HEK293 (cell line): ENCODE data around the gene AKAP6.

Experiments
- CTCF ChIA-PET: fragments of 350-600 bp; formaldehyde crosslinking; extraction: SDS; loops from one replicate; lab custom pipeline; 2021; ENCODE audit warnings: antibody characterized with exemption; lab: Yijun Ruan, JAX
- POLR2A ChIA-PET: fragments of 300-600 bp; formaldehyde crosslinking; extraction: SDS; loops from one replicate; lab custom pipeline; 2020; ENCODE audit warnings: antibody characterized with exemption, inconsistent platforms; lab: Yijun Ruan, JAX
- H3K27ac ChIP-seq: fragments of 200-500 bp; sonication (Bioruptor generic); 2 replicates; pipeline ENCODE4 v1.5.1; 2014; ENCODE audit warnings: low read depth, low read length, control low read depth, inconsistent platforms; ENCODE audit errors: extremely low read depth
- H3K36me3 ChIP-seq, 2 experiments: fragments of 200-500 bp in 1 of 2; sonication (Bioruptor generic) in 1 of 2; 1 replicate in 1 of 2; 2 replicates in 1 of 2; pipeline ENCODE4 v1.5.1; 2014 to 2017; ENCODE audit warnings: inconsistent platforms in 2 of 2, low read length in 2 of 2; ENCODE audit not compliant: control insufficient read depth in 2 of 2, insufficient read depth in 1 of 2
- H3K4me1 ChIP-seq: fragments of 200-500 bp; sonication (Bioruptor generic); 2 replicates; pipeline ENCODE4 v1.5.1; 2014; ENCODE audit warnings: mild to moderate bottlenecking, low read length, inconsistent platforms; ENCODE audit not compliant: control insufficient read depth, insufficient read depth
- H3K4me3 ChIP-seq: 2 replicates; pipeline ENCODE4 v1.5.1; 2011; ENCODE audit warnings: low read depth, mild to moderate bottlenecking, control low read depth, low read length, moderate library complexity
- H3K9me3 ChIP-seq: fragments of 200-500 bp; sonication (Bioruptor generic); 2 replicates; pipeline ENCODE4 v1.5.1; 2014; ENCODE audit warnings: low read depth, low read length, inconsistent platforms; ENCODE audit not compliant: control insufficient read depth, insufficient read depth
- KLF1 ChIP-seq: fragments of 450-650 bp; formaldehyde crosslinking; IDR thresholded peaks from 2 replicates; pipeline ENCODE4 v1.5.1; 2016; ENCODE audit warnings: missing biosample characterization, missing genetic modification characterization
- REPIN1 ChIP-seq: fragments of 450-650 bp; formaldehyde crosslinking; IDR thresholded peaks from 2 replicates; pipeline ENCODE4 v1.5.1; 2017; ENCODE audit warnings: missing biosample characterization, missing genetic modification characterization, low read depth
- SCRT2 ChIP-seq: fragments of 450-650 bp; formaldehyde crosslinking; IDR thresholded peaks from 2 replicates; pipeline ENCODE4 v1.5.1; 2016; ENCODE audit warnings: missing biosample characterization, missing genetic modification characterization
- SP7 ChIP-seq: fragments of 450-650 bp; formaldehyde crosslinking; IDR thresholded peaks from 2 replicates; pipeline ENCODE4 v1.5.1; 2016; ENCODE audit warnings: missing biosample characterization, missing genetic modification characterization
- TRIM28 ChIP-seq: IDR thresholded peaks from 2 replicates; pipeline ENCODE4 v1.6.1; 2011; ENCODE audit warnings: low read length, control low read depth, borderline replicate concordance
- YY1 ChIP-seq: fragments of 450-650 bp; formaldehyde crosslinking; IDR thresholded peaks from 2 replicates; pipeline ENCODE4 v1.5.1; 2018; ENCODE audit warnings: missing biosample characterization, missing genetic modification characterization
- ZBTB48 ChIP-seq: fragments of 450-650 bp; formaldehyde crosslinking; IDR thresholded peaks from 2 replicates; pipeline ENCODE4 v1.5.1; 2016; ENCODE audit warnings: missing biosample characterization, missing genetic modification characterization
- ZNF10 ChIP-seq: fragments of 450-650 bp; formaldehyde crosslinking; IDR thresholded peaks from 2 replicates; pipeline ENCODE4 v1.5.1; 2017; ENCODE audit warnings: missing biosample characterization, missing genetic modification characterization
- ZNF335 ChIP-seq: fragments of 450-650 bp; formaldehyde crosslinking; conservative IDR thresholded peaks from 2 replicates; pipeline ENCODE4 v1.5.1; 2016; ENCODE audit warnings: missing biosample characterization, missing genetic modification characterization
- ZNF473 ChIP-seq: fragments of 450-650 bp; formaldehyde crosslinking; IDR thresholded peaks from 2 replicates; pipeline ENCODE4 v1.5.1; 2017; ENCODE audit warnings: missing biosample characterization, missing genetic modification characterization
- ZNF548 ChIP-seq: fragments of 450-650 bp; formaldehyde crosslinking; IDR thresholded peaks from 2 replicates; pipeline ENCODE4 v1.5.1; 2016; ENCODE audit warnings: missing biosample characterization, missing genetic modification characterization
- TF ChIP-seq, protein P1 (sequence below): fragments of 450-650 bp; formaldehyde crosslinking; conservative IDR thresholded peaks from 2 replicates; pipeline ENCODE4 v1.5.1; 2016; ENCODE audit warnings: low read depth, missing biosample characterization, missing genetic modification characterization
- TF ChIP-seq, protein P2 (sequence below): fragments of 450-650 bp; formaldehyde crosslinking; IDR thresholded peaks from 2 replicates; pipeline ENCODE4 v1.5.1; 2017; ENCODE audit warnings: missing biosample characterization, missing genetic modification characterization
- TF ChIP-seq, protein P3 (sequence below): fragments of 450-650 bp; formaldehyde crosslinking; IDR thresholded peaks from 2 replicates; pipeline ENCODE4 v1.5.1; 2016; ENCODE audit warnings: missing biosample characterization, missing genetic modification characterization
- TF ChIP-seq, protein P4 (sequence below): fragments of 450-650 bp; formaldehyde crosslinking; IDR thresholded peaks from 2 replicates; pipeline ENCODE4 v1.5.0; 2017; ENCODE audit warnings: missing biosample characterization, missing genetic modification characterization, borderline replicate concordance
- TF ChIP-seq, protein P5 (sequence below): fragments of 450-650 bp; formaldehyde crosslinking; IDR thresholded peaks from 2 replicates; pipeline ENCODE4 v1.5.1; 2017; ENCODE audit warnings: missing biosample characterization, missing genetic modification characterization
- TF ChIP-seq, protein P6 (sequence below): fragments of 450-650 bp; formaldehyde crosslinking; IDR thresholded peaks from 2 replicates; pipeline ENCODE4 v1.5.1; 2016; ENCODE audit warnings: missing biosample characterization, missing genetic modification characterization

Gene AKAP6

DNA sequence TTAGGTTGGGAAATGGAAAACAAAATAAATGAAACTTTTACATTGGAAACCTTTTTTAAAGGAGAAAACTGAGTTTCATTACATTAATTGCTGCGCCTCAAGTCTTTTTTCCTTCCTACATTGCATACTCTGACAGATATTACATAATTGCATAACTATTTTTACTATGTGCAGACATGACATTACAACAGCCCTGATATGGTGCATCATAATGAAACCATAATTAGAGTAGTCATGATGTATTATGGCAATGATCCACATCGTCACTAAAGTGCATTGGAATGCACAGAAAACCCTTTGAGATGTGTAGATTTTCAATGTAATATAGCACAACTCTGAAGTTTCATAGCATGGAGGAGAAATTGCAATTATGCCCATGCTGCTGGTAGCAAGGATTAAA, 391.8 kb downstream of the AKAP6 start (continued):
- TF ChIP-seq, protein P1, sequence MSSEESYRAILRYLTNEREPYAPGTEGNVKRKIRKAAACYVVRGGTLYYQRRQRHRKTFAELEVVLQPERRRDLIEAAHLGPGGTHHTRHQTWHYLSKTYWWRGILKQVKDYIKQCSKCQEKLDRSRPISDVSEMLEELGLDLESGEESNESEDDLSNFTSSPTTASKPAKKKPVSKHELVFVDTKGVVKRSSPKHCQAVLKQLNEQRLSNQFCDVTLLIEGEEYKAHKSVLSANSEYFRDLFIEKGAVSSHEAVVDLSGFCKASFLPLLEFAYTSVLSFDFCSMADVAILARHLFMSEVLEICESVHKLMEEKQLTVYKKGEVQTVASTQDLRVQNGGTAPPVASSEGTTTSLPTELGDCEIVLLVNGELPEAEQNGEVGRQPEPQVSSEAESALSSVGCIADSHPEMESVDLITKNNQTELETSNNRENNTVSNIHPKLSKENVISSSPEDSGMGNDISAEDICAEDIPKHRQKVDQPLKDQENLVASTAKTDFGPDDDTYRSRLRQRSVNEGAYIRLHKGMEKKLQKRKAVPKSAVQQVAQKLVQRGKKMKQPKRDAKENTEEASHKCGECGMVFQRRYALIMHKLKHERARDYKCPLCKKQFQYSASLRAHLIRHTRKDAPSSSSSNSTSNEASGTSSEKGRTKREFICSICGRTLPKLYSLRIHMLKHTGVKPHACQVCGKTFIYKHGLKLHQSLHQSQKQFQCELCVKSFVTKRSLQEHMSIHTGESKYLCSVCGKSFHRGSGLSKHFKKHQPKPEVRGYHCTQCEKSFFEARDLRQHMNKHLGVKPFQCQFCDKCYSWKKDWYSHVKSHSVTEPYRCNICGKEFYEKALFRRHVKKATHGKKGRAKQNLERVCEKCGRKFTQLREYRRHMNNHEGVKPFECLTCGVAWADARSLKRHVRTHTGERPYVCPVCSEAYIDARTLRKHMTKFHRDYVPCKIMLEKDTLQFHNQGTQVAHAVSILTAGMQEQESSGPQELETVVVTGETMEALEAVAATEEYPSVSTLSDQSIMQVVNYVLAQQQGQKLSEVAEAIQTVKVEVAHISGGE (tag by site-specific recombination) = no peak
- TF ChIP-seq ZBTB48 (tag by site-specific recombination) (no peak), YY1 (tag by site-specific recombination) (no peak), ZNF335 (no peak), SCRT2 (tag by site-specific recombination) (no peak)
- TF ChIP-seq, all 188 proteins: peak for 0

DNA sequence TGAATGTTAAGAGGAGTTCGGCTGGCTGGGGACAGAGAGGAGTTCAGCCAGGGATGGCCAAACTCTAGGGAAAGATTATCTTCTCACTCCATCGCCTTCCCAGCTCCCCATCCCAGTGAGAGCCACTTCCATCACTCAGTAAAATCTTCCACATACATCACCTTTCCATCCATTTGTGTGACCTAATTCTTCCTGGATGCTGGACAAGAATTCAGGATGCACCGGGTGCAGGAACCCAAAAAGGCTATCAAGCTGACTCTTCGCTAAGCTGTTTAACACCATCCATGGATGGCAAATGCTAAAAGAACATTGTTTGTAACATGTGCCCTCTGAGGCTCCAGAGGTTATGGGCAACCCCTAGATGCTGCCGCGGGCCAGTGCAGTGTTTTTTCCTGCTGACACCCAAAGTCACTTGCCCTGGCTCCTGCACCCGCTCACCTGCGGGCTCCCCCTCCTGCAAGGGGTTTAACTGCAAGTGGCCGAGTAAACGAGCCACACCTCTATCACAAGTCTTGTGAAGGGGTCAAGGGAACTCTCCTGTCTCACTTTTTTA, 393.6 kb downstream of the AKAP6 start:
- no peak for TF ChIP-seq ZNF10 (tag by site-specific recombination)
- TF ChIP-seq KLF1 = no peak
- TF ChIP-seq, protein P2, sequence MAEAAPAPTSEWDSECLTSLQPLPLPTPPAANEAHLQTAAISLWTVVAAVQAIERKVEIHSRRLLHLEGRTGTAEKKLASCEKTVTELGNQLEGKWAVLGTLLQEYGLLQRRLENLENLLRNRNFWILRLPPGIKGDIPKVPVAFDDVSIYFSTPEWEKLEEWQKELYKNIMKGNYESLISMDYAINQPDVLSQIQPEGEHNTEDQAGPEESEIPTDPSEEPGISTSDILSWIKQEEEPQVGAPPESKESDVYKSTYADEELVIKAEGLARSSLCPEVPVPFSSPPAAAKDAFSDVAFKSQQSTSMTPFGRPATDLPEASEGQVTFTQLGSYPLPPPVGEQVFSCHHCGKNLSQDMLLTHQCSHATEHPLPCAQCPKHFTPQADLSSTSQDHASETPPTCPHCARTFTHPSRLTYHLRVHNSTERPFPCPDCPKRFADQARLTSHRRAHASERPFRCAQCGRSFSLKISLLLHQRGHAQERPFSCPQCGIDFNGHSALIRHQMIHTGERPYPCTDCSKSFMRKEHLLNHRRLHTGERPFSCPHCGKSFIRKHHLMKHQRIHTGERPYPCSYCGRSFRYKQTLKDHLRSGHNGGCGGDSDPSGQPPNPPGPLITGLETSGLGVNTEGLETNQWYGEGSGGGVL (tag by site-specific recombination) = no peak
- TF ChIP-seq REPIN1 (tag by site-specific recombination) = no peak
- no peak for TF ChIP-seq ZNF473
- TF ChIP-seq, protein P3, sequence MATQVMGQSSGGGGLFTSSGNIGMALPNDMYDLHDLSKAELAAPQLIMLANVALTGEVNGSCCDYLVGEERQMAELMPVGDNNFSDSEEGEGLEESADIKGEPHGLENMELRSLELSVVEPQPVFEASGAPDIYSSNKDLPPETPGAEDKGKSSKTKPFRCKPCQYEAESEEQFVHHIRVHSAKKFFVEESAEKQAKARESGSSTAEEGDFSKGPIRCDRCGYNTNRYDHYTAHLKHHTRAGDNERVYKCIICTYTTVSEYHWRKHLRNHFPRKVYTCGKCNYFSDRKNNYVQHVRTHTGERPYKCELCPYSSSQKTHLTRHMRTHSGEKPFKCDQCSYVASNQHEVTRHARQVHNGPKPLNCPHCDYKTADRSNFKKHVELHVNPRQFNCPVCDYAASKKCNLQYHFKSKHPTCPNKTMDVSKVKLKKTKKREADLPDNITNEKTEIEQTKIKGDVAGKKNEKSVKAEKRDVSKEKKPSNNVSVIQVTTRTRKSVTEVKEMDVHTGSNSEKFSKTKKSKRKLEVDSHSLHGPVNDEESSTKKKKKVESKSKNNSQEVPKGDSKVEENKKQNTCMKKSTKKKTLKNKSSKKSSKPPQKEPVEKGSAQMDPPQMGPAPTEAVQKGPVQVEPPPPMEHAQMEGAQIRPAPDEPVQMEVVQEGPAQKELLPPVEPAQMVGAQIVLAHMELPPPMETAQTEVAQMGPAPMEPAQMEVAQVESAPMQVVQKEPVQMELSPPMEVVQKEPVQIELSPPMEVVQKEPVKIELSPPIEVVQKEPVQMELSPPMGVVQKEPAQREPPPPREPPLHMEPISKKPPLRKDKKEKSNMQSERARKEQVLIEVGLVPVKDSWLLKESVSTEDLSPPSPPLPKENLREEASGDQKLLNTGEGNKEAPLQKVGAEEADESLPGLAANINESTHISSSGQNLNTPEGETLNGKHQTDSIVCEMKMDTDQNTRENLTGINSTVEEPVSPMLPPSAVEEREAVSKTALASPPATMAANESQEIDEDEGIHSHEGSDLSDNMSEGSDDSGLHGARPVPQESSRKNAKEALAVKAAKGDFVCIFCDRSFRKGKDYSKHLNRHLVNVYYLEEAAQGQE = no peak
- no peak for TF ChIP-seq SP7 (tag by site-specific recombination)
- TF ChIP-seq ZNF548 (tag by site-specific recombination) = no peak
- TF ChIP-seq, protein P4, sequence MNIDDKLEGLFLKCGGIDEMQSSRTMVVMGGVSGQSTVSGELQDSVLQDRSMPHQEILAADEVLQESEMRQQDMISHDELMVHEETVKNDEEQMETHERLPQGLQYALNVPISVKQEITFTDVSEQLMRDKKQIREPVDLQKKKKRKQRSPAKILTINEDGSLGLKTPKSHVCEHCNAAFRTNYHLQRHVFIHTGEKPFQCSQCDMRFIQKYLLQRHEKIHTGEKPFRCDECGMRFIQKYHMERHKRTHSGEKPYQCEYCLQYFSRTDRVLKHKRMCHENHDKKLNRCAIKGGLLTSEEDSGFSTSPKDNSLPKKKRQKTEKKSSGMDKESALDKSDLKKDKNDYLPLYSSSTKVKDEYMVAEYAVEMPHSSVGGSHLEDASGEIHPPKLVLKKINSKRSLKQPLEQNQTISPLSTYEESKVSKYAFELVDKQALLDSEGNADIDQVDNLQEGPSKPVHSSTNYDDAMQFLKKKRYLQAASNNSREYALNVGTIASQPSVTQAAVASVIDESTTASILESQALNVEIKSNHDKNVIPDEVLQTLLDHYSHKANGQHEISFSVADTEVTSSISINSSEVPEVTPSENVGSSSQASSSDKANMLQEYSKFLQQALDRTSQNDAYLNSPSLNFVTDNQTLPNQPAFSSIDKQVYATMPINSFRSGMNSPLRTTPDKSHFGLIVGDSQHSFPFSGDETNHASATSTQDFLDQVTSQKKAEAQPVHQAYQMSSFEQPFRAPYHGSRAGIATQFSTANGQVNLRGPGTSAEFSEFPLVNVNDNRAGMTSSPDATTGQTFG = no peak
- TF ChIP-seq TRIM28 = no peak
- TF ChIP-seq, protein P5, sequence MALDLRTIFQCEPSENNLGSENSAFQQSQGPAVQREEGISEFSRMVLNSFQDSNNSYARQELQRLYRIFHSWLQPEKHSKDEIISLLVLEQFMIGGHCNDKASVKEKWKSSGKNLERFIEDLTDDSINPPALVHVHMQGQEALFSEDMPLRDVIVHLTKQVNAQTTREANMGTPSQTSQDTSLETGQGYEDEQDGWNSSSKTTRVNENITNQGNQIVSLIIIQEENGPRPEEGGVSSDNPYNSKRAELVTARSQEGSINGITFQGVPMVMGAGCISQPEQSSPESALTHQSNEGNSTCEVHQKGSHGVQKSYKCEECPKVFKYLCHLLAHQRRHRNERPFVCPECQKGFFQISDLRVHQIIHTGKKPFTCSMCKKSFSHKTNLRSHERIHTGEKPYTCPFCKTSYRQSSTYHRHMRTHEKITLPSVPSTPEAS (tag by site-specific recombination) = no peak
- TF ChIP-seq, protein P6, sequence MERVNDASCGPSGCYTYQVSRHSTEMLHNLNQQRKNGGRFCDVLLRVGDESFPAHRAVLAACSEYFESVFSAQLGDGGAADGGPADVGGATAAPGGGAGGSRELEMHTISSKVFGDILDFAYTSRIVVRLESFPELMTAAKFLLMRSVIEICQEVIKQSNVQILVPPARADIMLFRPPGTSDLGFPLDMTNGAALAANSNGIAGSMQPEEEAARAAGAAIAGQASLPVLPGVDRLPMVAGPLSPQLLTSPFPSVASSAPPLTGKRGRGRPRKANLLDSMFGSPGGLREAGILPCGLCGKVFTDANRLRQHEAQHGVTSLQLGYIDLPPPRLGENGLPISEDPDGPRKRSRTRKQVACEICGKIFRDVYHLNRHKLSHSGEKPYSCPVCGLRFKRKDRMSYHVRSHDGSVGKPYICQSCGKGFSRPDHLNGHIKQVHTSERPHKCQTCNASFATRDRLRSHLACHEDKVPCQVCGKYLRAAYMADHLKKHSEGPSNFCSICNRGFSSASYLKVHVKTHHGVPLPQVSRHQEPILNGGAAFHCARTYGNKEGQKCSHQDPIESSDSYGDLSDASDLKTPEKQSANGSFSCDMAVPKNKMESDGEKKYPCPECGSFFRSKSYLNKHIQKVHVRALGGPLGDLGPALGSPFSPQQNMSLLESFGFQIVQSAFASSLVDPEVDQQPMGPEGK (tag by site-specific recombination) = no peak
- ChIA-PET CTCF (no interaction called here), POLR2A (no interaction called here)
- no peak overlapping the region for H3K4me3 ChIP-seq
- H3K9me3 ChIP-seq = no peaks in the 10 kb centered on the region
- H3K27ac ChIP-seq = no peak overlapping the region
- H3K36me3 ChIP-seq = no peaks in the 10 kb centered on the region
- peaks cover 13% of the 10 kb centered on the region; the same call in 1 of the 2 replicates for H3K4me1 ChIP-seq
